H1 (cell line): Measurements from ENCODE around the gene RBM47. TPM values are rescaled to one million over a fixed set of nuclear protein-coding genes. Genes with fewer than 3 reads are reported as not detected.

ENCODE experiments used
- KDM5A ChIP-seq: fragments of 200-600 bp; IDR thresholded peaks from 2 replicates; pipeline ENCODE4 v1.7.1; 2012; ENCODE audit warnings: mild to moderate bottlenecking, low read length, inconsistent platforms, mixed read lengths
- PHF8 ChIP-seq: fragments of 200-600 bp; sonication (generic); conservative IDR thresholded peaks from 2 replicates; pipeline ENCODE4 v1.7.1; 2012; ENCODE audit warnings: low read depth, mild to moderate bottlenecking, inconsistent platforms, low read length, moderate library complexity
- RFX5 ChIP-seq: IDR thresholded peaks from 2 replicates; pipeline ENCODE4 v1.6.1; 2011; ENCODE audit warnings: low read depth, low read length, improper control_type of control experiment, borderline replicate concordance
- SIN3A ChIP-seq, 2 experiments: IDR thresholded peaks in 1 of 2; conservative IDR thresholded peaks in 1 of 2; 2 replicates each; pipeline ENCODE4 v1.6.1; 2011 to 2012; ENCODE audit warnings: low read length in 2 of 2, improper control_type of control experiment in 1 of 2, low read depth in 1 of 2, mild to moderate bottlenecking in 1 of 2
- SIRT6 ChIP-seq: IDR thresholded peaks from one replicate; pipeline ENCODE4 v1.7.1; 2012; ENCODE audit warnings: low read length, inconsistent platforms
- SP2 ChIP-seq: IDR thresholded peaks from 2 replicates; pipeline ENCODE4 v1.6.1; 2012; ENCODE audit warnings: mild to moderate bottlenecking, low read length, inconsistent platforms
- polyA plus RNA-seq, 7 experiments: library from polyadenylated mRNA; depleted of rRNA in 3 of 7; stranded (reverse) in 5 of 7; unstranded in 2 of 7; fragments of >200 nt in 5 of 7; fragments of 200-250 nt in 2 of 7; gene quantifications; 1 replicate in 5 of 7; 2 replicates in 1 of 7; 4 replicates in 1 of 7; pipeline versions ENCODE4 v1.2.1 to v1.2.3, GENCODE V29; 2011 to 2013; ENCODE audit warnings: missing spikeins in 2 of 7, mixed read lengths in 2 of 7
- total RNA-seq: library from RNA; stranded (reverse); fragmentation: NEBNext Ultra II Directional; extraction: Animal tissue kit (Norgen Biotek cat#: 25700); gene quantifications from 2 replicates; pipeline ENCODE4 v1.2.1, GENCODE V29; 2021

The RBM47 gene
- total and polyA plus RNA-seq, 2 of the 8 experiments (the other 6 are each of a cell fraction or from before 2014, with no cell fraction given) = 42.8 to 78.9 TPM

GRCh38 chr4:40506492-40506891 is 123.2 kb downstream of the RBM47 start (continued):
- TF ChIP-seq KDM5A = no peak
- no peak for TF ChIP-seq SIN3A (conservative IDR thresholded peaks at IDR 0.05 in 1 of 2, IDR thresholded peaks at IDR 0.05 in 1 of 2; ENCODE audit: low read depth in 1 of 2, low read length in 2 of 2)
- TF ChIP-seq PHF8 = no peak
- TF ChIP-seq SP2 = no peak
- TF ChIP-seq SIRT6 = no peak
- TF ChIP-seq RFX5 = no peak
